ENCODE data around the gene EFCAB11. TPM values are rescaled to one million over a fixed set of nuclear protein-coding genes. Genes with fewer than 3 reads are reported as not detected.

EFCAB11 gene
- total RNA-seq, 1 experiment from 2014 or later = 18.1 TPM

- TF ChIP-seq ZBTB33 (IDR thresholded peaks at IDR 0.05; ENCODE audit: extremely low read depth, insufficient replicate concordance, low read length) (no peak), ZFX (IDR thresholded peaks at IDR 0.05) (peak; percentile 80), POLR2AphosphoS5 (IDR thresholded peaks at IDR 0.05; ENCODE audit: low read depth, low read length) (peak; percentile 92), ZNF274 (IDR thresholded peaks at IDR 0.05; ENCODE audit: low read depth, low read length) (no peak), SIN3A (IDR thresholded peaks at IDR 0.05; ENCODE audit: low read depth) (peak; percentile 72), EZH2 (IDR thresholded peaks at IDR 0.05) (no peak), CTCF (IDR thresholded peaks at IDR 0.05 in 2 of 3, conservative IDR thresholded peaks at IDR 0.05 in 1 of 3; ENCODE audit: borderline replicate concordance in 1 of 3, insufficient read depth in 1 of 3, low read depth in 2 of 3, low read length in 2 of 3) (no peak), TCF7L2 (IDR thresholded peaks at IDR 0.05; ENCODE audit: borderline replicate concordance, extremely low read depth, insufficient read depth, insufficient read length) (peak; percentile 69), JUND (IDR thresholded peaks at IDR 0.05) (no peak; the same call in 1 of the 2 replicates)
Observed at GRCh38 chr14:89955745-89956660, 1.5 kb upstream of the EFCAB11 start, which contains the start of gene TDP1 (continued).
